ENCODE measurements around the gene UBTF. TPM values are rescaled to one million over a fixed set of nuclear protein-coding genes. Genes with fewer than 3 reads are reported as not detected.

UBTF gene
- polyA plus RNA-seq, 1 donor (not counting 4 experiments of a cell fraction or from before 2014, with no cell fraction given) = 23.0 TPM

DNA sequence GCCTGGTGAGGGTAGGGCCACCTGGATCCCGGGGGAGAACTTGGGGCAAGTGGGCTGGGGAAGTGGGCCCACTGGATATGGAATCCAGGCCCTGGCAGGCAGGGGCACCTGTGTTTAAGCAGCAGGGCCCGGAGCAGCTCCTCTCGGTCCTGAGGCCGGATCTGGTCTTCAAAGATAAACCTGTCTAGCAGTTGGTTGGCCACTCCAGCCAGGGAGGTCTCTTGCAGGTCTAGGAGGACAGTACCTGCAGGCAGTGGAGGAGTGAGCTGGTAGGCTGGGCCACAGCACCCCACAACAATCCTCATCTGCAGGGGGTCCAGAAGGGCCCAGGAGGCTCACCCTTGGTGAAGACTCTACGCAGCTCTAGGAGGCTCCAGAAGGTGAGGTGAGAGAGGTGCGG lies 40.8 kb upstream of the UBTF start:
- peaks cover 20% of the 10 kb centered on the region for H3K27me3 ChIP-seq (ENCODE audit: control insufficient read depth, extremely low read depth, insufficient read depth, low read length)
- H4K20me1 ChIP-seq (ENCODE audit: control insufficient read depth, extremely low read depth, insufficient read depth, low read length) = no peaks in the 10 kb centered on the region
- DNase-seq (ENCODE audit: low read depth, low spot score) (no peak), FAIRE-seq (no peak)
- H3K36me3 ChIP-seq (ENCODE audit: control insufficient read depth in 2 of 2, extremely low read depth in 1 of 2, insufficient read depth in 2 of 2, low read length in 2 of 2) = no peaks in the 10 kb centered on the region
- H3K79me2 ChIP-seq (ENCODE audit: control insufficient read depth, insufficient read depth, low read length) = no peaks in the 10 kb centered on the region
- H3K9me1 ChIP-seq (ENCODE audit: control insufficient read depth, extremely low read depth, insufficient read depth, low read length) = no peaks in the 10 kb centered on the region
- no peak overlapping the region for H3K27ac ChIP-seq (ENCODE audit: control insufficient read depth, insufficient read depth, low read length)
- no peaks in the 10 kb centered on the region for H3K9me3 ChIP-seq (ENCODE audit: control insufficient read depth, low read depth, low read length)
- H3K4me2 ChIP-seq (ENCODE audit: control insufficient read depth, extremely low read depth, insufficient read depth, low read depth, low read length) = no peak overlapping the region
- H2AFZ ChIP-seq (ENCODE audit: control insufficient read depth, low read length) = no peak overlapping the region
- TF ChIP-seq, protein P1, sequence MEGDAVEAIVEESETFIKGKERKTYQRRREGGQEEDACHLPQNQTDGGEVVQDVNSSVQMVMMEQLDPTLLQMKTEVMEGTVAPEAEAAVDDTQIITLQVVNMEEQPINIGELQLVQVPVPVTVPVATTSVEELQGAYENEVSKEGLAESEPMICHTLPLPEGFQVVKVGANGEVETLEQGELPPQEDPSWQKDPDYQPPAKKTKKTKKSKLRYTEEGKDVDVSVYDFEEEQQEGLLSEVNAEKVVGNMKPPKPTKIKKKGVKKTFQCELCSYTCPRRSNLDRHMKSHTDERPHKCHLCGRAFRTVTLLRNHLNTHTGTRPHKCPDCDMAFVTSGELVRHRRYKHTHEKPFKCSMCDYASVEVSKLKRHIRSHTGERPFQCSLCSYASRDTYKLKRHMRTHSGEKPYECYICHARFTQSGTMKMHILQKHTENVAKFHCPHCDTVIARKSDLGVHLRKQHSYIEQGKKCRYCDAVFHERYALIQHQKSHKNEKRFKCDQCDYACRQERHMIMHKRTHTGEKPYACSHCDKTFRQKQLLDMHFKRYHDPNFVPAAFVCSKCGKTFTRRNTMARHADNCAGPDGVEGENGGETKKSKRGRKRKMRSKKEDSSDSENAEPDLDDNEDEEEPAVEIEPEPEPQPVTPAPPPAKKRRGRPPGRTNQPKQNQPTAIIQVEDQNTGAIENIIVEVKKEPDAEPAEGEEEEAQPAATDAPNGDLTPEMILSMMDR (optimal IDR thresholded peaks at IDR 0.05 in 1 of 3, IDR thresholded peaks at IDR 0.05 in 1 of 3, conservative IDR thresholded peaks at IDR 0.05 in 1 of 3; ENCODE audit: extremely low read depth in 1 of 3, insufficient read depth in 2 of 3, low read length in 3 of 3) = no peak
- TF ChIP-seq EZH2 (IDR thresholded peaks at IDR 0.05; ENCODE audit: low read length) = no peak
- no peak overlapping the region for H3K9ac ChIP-seq (ENCODE audit: control insufficient read depth, extremely low read depth, insufficient read depth, low read length)
- no peaks in the 10 kb centered on the region for H3K4me1 ChIP-seq (ENCODE audit: control insufficient read depth, extremely low read depth, insufficient read depth, low read length)
- dilution Hi-C loops (cut with MboI; ENCODE audit: extremely low pct_ligation_motif_present, low sequenced_read_pairs) = no loop called here
- H3K4me3 ChIP-seq (ENCODE audit: control insufficient read depth in 2 of 3, extremely low read depth in 1 of 3, insufficient read depth in 2 of 3, low read depth in 1 of 3, low read length in 3 of 3) = no peak overlapping the region

DNA sequence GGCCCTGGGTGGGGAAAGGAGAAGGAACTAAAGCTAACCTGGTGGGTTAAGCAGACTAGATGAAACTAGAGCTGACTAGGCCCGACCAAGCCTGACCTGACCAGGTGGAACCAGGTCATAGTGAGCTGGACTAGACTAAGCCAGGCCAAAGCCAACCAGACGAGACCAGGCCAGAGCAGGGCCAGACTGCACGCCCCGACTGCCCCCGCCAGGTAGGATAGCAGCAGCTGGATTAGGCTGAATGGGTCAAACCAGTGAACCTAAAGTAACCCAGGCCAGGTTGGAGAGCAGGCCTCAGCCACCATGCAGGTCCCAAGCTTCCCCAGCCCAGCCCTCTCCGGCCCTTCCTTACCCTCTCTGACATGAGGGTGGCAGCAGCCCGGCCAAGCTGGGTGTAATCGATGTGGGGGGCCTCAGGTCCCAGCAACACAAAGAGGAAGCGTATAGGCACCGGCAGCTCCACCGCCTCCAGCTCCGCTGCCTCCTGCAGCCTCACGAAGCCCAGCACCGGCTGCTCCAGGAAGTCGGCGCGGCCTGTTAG lies 39.4 kb upstream of the UBTF start:
- Histone ChIP-seq H2AFZ (ENCODE audit: control insufficient read depth, low read length) (no peak overlapping the region), H3K4me3 (ENCODE audit: control insufficient read depth in 2 of 3, extremely low read depth in 1 of 3, insufficient read depth in 2 of 3, low read depth in 1 of 3, low read length in 3 of 3) (no peak overlapping the region), H3K4me2 (ENCODE audit: control insufficient read depth, extremely low read depth, insufficient read depth, low read depth, low read length) (no peak overlapping the region), H3K9me3 (ENCODE audit: control insufficient read depth, low read depth, low read length) (no peaks in the 10 kb centered on the region), H3K27ac (ENCODE audit: control insufficient read depth, insufficient read depth, low read length) (no peak overlapping the region), H3K79me2 (ENCODE audit: control insufficient read depth, insufficient read depth, low read length) (no peaks in the 10 kb centered on the region), H3K27me3 (ENCODE audit: control insufficient read depth, extremely low read depth, insufficient read depth, low read length) (peaks cover 20% of the 10 kb centered on the region), H3K9me1 (ENCODE audit: control insufficient read depth, extremely low read depth, insufficient read depth, low read length) (no peaks in the 10 kb centered on the region), H3K36me3 (ENCODE audit: control insufficient read depth in 2 of 2, extremely low read depth in 1 of 2, insufficient read depth in 2 of 2, low read length in 2 of 2) (no peaks in the 10 kb centered on the region), H4K20me1 (ENCODE audit: control insufficient read depth, extremely low read depth, insufficient read depth, low read length) (no peaks in the 10 kb centered on the region), H3K9ac (ENCODE audit: control insufficient read depth, extremely low read depth, insufficient read depth, low read length) (no peak overlapping the region), H3K4me1 (ENCODE audit: control insufficient read depth, extremely low read depth, insufficient read depth, low read length) (no peaks in the 10 kb centered on the region)
- DNase-seq (ENCODE audit: low read depth, low spot score) (no peak), FAIRE-seq (no peak)
- dilution Hi-C loops (cut with MboI; ENCODE audit: extremely low pct_ligation_motif_present, low sequenced_read_pairs) = no loop called here
- TF ChIP-seq, protein P1 (optimal IDR thresholded peaks at IDR 0.05 in 1 of 3, IDR thresholded peaks at IDR 0.05 in 1 of 3, conservative IDR thresholded peaks at IDR 0.05 in 1 of 3; ENCODE audit: extremely low read depth in 1 of 3, insufficient read depth in 2 of 3, low read length in 3 of 3) = no peak
- TF ChIP-seq EZH2 (IDR thresholded peaks at IDR 0.05; ENCODE audit: low read length) = no peak
